T1000 (cell line): ENCODE results near the gene S1PR1.
"Not testable (repeated sequence)": the region's sequence is repeated elsewhere in the genome, so short reads cannot be mapped to it uniquely, and the experiment has no call there.

Source experiments
- DNase-seq: peaks from one replicate; lab custom pipeline; 2025; ENCODE audit warnings: mixed read lengths; lab: John Stamatoyannopoulos, UW

Gene S1PR1

GRCh38 chr1:101236516-101237228 lies at the start of gene S1PR1:
S1PR1 (plus strand) TSS chr1:101237019; CDS start chr1:101238985, 1,966 bp downstream.
- peak; percentile 68 for DNase-seq

- DNase-seq = no peak
These were observed 49.5 kb upstream of the S1PR1 start for GRCh38 chr1:101187297-101187696.

GRCh38 chr1:101188331-101188730 lies 48.5 kb upstream of the S1PR1 start:
- DNase-seq = no peak

- not testable (repeated sequence) for DNase-seq
These were observed 47.9 kb upstream of the S1PR1 start for GRCh38 chr1:101188968-101189367.

- DNase-seq = no peak
These were observed 46.4 kb upstream of the S1PR1 start for GRCh38 chr1:101190441-101190840.

GRCh38 chr1:101191049-101191448 lies 45.8 kb upstream of the S1PR1 start:
- DNase-seq = no peak

GRCh38 chr1:101193733-101194169 lies 43.1 kb upstream of the S1PR1 start:
- DNase-seq = no peak

GRCh38 chr1:101194746-101195145 lies 42.1 kb upstream of the S1PR1 start:
- DNase-seq = no peak

- DNase-seq = no peak
These were observed 40.2 kb upstream of the S1PR1 start for GRCh38 chr1:101196668-101197067.

- no peak for DNase-seq
These were observed 37.8 kb upstream of the S1PR1 start for GRCh38 chr1:101198842-101199636.

- DNase-seq = no peak
These were observed 37.2 kb upstream of the S1PR1 start for GRCh38 chr1:101199637-101199982.

GRCh38 chr1:101200513-101200912 lies 36.3 kb upstream of the S1PR1 start:
- peak; percentile 66 for DNase-seq

GRCh38 chr1:101203820-101204540 lies 32.8 kb upstream of the S1PR1 start:
- DNase-seq = peak; percentile 63

- DNase-seq = no peak
These were observed 31.4 kb upstream of the S1PR1 start for GRCh38 chr1:101205457-101205856.

- not testable (repeated sequence) for DNase-seq
These were observed 30.7 kb upstream of the S1PR1 start for GRCh38 chr1:101206139-101206538.

- DNase-seq = not testable (repeated sequence)
These were observed 29.5 kb upstream of the S1PR1 start for GRCh38 chr1:101207271-101207670.

GRCh38 chr1:101207891-101208290 lies 28.9 kb upstream of the S1PR1 start:
- no peak for DNase-seq

- DNase-seq = no peak
These were observed 21.3 kb upstream of the S1PR1 start for GRCh38 chr1:101215363-101216011.

GRCh38 chr1:101216623-101217022 lies 20.2 kb upstream of the S1PR1 start:
- no peak for DNase-seq

- no peak for DNase-seq
These were observed 19.7 kb upstream of the S1PR1 start for GRCh38 chr1:101217148-101217547.

GRCh38 chr1:101218968-101219367 lies 17.9 kb upstream of the S1PR1 start:
- DNase-seq = not testable (repeated sequence)
